C4-2B (cell line): ENCODE data around the gene ABRACL.
"Not testable (repeated sequence)": the region's sequence is repeated elsewhere in the genome, so short reads cannot be mapped to it uniquely, and the experiment has no call there.

ENCODE experiments used
- H3K27ac ChIP-seq: fragments of 450-650 bp; 2 replicates; pipeline ENCODE4 v1.5.1; 2017
- CTCF ChIP-seq: fragments of 450-650 bp; conservative IDR thresholded peaks from 2 replicates; pipeline ENCODE4 v1.5.1; 2017; ENCODE audit warnings: mild to moderate bottlenecking
- ZFX ChIP-seq: fragments of 450-650 bp; IDR thresholded peaks from 2 replicates; pipeline ENCODE4 v1.6.1; 2017

ABRACL gene

DNA sequence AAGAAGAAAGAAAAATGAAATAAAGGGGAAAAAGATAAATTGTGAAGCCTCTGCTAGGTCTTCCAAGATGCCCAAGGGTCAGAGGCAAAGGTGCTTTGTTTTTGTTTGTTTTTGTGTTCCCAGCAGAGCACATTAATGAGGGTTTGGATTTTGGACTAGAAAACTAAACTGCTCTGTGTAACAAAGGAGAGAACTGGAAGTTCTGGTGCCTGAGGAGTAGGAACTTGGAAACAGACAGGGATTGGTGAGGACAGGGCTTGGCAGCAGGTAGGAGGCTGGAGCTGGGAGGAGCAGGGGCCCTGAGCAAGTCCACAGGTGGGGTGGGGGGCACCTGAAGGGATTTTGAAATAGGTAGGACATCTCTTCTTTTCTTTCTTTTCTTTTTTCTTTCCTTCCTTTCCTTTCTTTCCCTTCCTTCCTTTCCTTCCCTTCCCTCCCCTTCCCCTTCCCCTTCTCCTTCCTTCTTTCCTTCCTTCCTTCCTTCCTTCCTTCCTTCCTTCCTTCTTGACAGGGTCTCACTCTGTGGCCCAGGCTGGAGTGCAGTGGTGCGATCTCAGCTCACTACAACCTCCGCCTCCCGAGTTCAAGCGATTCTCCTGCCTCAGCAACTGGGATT lies 15.3 kb upstream of the ABRACL start:
- TF ChIP-seq CTCF (no peak), ZFX (no peak)
- peak overlapping the region; percentile 51 for H3K27ac ChIP-seq

DNA sequence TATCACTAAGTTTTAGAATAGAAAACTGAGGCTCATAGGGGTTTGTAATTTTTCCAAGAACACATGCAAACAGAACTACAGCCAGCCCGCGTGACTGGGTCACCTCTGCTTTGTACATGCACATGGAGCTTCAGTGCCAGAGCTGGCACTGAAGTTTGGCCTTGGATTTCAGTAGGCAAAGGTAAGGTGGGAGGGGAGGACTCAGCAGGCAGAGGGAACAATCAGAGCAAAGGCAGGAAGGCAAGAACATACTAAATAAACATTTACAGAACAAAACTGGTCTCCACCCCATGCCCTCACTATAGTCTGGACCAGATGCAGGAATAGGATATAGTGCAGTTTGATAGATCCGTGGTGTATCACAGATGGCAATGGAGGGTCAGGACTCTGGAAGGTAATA lies 13.6 kb upstream of the ABRACL start:
- TF ChIP-seq ZFX (no peak), CTCF (no peak)
- H3K27ac ChIP-seq = peak overlapping the region; percentile 57

DNA sequence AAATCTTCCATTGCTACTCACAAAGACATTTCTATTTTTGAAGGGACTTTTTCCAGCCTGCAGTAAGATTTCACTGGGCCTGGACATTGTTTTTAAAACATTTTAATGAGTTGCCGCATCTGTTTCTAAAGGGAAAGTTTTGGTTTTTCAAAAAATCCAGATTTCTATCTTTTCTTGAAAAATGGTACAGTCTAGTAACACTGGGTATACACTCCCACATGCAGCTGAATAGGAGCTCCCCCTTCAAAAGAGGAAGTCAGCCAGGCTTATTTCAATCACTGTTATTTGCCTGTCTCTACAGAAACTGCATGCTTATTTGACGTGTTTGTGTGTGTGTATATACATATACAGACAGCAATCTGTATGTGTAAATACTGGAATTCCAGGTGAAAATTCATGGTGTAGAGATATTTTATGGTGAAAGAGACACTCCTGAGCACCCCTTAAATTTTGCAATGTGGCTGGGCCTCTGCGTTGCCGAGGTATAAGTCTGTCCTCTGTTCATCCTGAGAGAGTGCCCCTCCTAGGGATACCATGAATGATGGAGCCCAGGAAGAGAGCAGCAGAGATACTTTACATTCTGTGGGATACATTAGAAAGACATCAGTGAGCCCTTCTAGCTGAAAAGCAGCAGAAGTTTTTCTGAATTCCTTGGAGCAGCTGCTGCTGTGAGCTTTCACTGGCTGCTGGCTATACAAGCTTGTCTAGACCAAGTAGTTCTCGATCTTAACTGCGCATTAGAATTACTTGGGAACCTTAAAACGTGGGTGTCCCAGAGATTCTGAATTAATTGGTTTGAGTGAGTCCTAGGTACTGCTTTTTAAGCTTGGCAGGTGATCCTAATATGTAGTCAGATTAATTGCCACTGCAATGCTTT lies 12.0 kb upstream of the ABRACL start:
- no peak overlapping the region; the same call in 1 of the 2 replicates for H3K27ac ChIP-seq

GRCh38 chr6:139017227-139017626 lies 11.3 kb upstream of the ABRACL start:
- no peak overlapping the region; the same call in 1 of the 2 replicates for H3K27ac ChIP-seq
- TF ChIP-seq CTCF = no peak
- no peak for TF ChIP-seq ZFX

More for the DNA sequence above, 12.0 kb upstream of the ABRACL start:
- no peak for TF ChIP-seq ZFX
- no peak for TF ChIP-seq CTCF

DNA sequence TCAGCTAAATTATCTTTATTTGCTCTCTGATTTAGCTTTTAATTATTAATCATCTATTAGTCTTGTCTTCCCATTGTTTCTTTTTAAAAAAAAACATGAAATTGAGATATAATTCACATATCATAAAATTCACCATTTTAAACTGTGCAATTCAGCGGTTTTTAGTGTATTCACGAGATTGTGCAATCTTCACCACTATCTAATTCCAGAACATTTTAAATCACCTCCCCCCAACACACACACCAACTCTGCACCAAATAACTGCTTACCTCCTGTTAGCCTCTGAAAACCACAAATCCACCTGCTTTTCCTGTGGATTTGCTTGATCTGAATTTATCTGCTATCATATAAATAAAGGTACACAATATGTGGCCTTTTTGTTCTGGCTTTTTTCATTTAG lies 8.8 kb upstream of the ABRACL start:
- TF ChIP-seq CTCF (no peak), ZFX (no peak)

GRCh38 chr6:139020689-139021088 lies 7.9 kb upstream of the ABRACL start:
- TF ChIP-seq ZFX (no peak), CTCF (no peak)
- no peak overlapping the region for H3K27ac ChIP-seq

More for the DNA sequence above, 8.8 kb upstream of the ABRACL start:
- no peak overlapping the region for H3K27ac ChIP-seq

GRCh38 chr6:139025416-139025815 lies 3.1 kb upstream of the ABRACL start:
- H3K27ac ChIP-seq = not testable (repeated sequence)
